H1 (cell line): Measurements from ENCODE around the gene SHC3. TPM values are rescaled to one million over a fixed set of nuclear protein-coding genes. Genes with fewer than 3 reads are reported as not detected.

Source experiments
- CHD7 ChIP-seq: fragments of 300-600 bp; sonication (generic); IDR thresholded peaks from 2 replicates; pipeline ENCODE4 v1.7.1; 2012; ENCODE audit warnings: low read length, moderate library complexity, mild to moderate bottlenecking, inconsistent platforms; ENCODE audit not compliant: insufficient replicate concordance
- CREB1 ChIP-seq: IDR thresholded peaks from 2 replicates; pipeline ENCODE4 v1.6.1; 2012; ENCODE audit warnings: inconsistent platforms
- polyA plus RNA-seq, 7 experiments: library from polyadenylated mRNA; depleted of rRNA in 3 of 7; stranded (reverse) in 5 of 7; unstranded in 2 of 7; fragments of >200 nt in 5 of 7; fragments of 200-250 nt in 2 of 7; gene quantifications; 1 replicate in 5 of 7; 2 replicates in 1 of 7; 4 replicates in 1 of 7; pipeline versions ENCODE4 v1.2.1 to v1.2.3, GENCODE V29; 2011 to 2013; ENCODE audit warnings: missing spikeins in 2 of 7, mixed read lengths in 2 of 7
- total RNA-seq: library from RNA; stranded (reverse); fragmentation: NEBNext Ultra II Directional; extraction: Animal tissue kit (Norgen Biotek cat#: 25700); gene quantifications from 2 replicates; pipeline ENCODE4 v1.2.1, GENCODE V29; 2021

SHC3 gene
- total and polyA plus RNA-seq, 2 of the 8 experiments (the other 6 are each of a cell fraction or from before 2014, with no cell fraction given): 1.4 to 7.1 TPM

GRCh38 chr9:89060790-89061189, 117.8 kb downstream of the SHC3 start (continued):
- no peak for TF ChIP-seq CHD7
- no peak for TF ChIP-seq CREB1
